Measurements from ENCODE around the gene ZNF384. TPM values are rescaled to one million over a fixed set of nuclear protein-coding genes. Genes with fewer than 3 reads are reported as not detected.

ZNF384 gene
- total and polyA plus RNA-seq, 10 of the 15 experiments (the other 5 are each of a cell fraction or from before 2014, with no cell fraction given): 0.46 to 81.5 (median 30.5) TPM

- WGBS (ENCODE audit: insufficient coverage, insufficient replicate concordance, low lambda C conversion rate, missing lambda C conversion rate): 80% methylated on average over 7 of the region's 7 CpGs
- peak overlapping the region; percentile 38 for H3K9ac ChIP-seq (ENCODE audit: control insufficient read depth, insufficient read depth, low read length)
- ChIA-PET RAD21 (ENCODE audit: unreplicated experiment) (interaction anchor here (3.0 to 3.3 kb wide), 2 partner anchors 28 to 36 kb away, joined by 27 to 45 read pairs; partner anchors contain the start of genes MLF2 and ZNF384), POLR2A (interaction anchor here (0.9 to 3.6 kb wide), 4 partner anchors 19 to 126 kb away, joined by 3 to 53 read pairs (median 24); partner anchors contain the start of genes CDCA3, MLF2, USP5 and ZNF384), SMC1A (ENCODE audit: uncharacterized antibody, unreplicated experiment) (interaction anchor here (0.7 to 3.1 kb wide), 6 partner anchors 9 to 99 kb away, joined by 3 to 31 read pairs (median 4); partner anchors contain the start of genes MLF2 and ZNF384), CTCF (interaction anchor here (0.8 to 3.5 kb wide), 5 partner anchors 28 to 123 kb away, joined by 3 to 28 read pairs (median 4); partner anchors contain the start of gene MLF2)
- intact Hi-C loops (cut with micrococcal nuclease; ENCODE audit: unreplicated experiment): no loop called here
- DNase-seq (ENCODE audit: low read depth, low spot score) (no peak), FAIRE-seq (no peak), ATAC-seq (no peak)
- BruUV-seq (replicated peaks): no TSS peak
- H3K27ac ChIP-seq (ENCODE audit: control insufficient read depth, insufficient read depth): no peak overlapping the region
- H3K27me3 ChIP-seq (replicated peaks in 1 of 2; ENCODE audit: control insufficient read depth in 2 of 2, insufficient read depth in 2 of 2, low read length in 1 of 2): no peaks in the 10 kb centered on the region
- H4K20me1 ChIP-seq (ENCODE audit: control insufficient read depth, insufficient read depth): no peaks in the 10 kb centered on the region
- in situ Hi-C loops (cut with MboI): no loop called here
- H3K4me3 ChIP-seq: peak overlapping the region; percentile 78
- no peak overlapping the region for H2AFZ ChIP-seq (ENCODE audit: control insufficient read depth, low read depth, low read length)
- H3K4me1 ChIP-seq (ENCODE audit: control insufficient read depth, insufficient read depth, low read length): no peaks in the 10 kb centered on the region; the same call in 1 of the 2 replicates
- H3K36me3 ChIP-seq (ENCODE audit: control insufficient read depth in 2 of 2, insufficient read depth in 2 of 2, low read length in 1 of 2): peaks cover 7 to 11% of the 10 kb centered on the region in 2 experiments; a peak in 3 of 4 replicates
- no peaks in the 10 kb centered on the region for H3K9me3 ChIP-seq (replicated peaks; ENCODE audit: control insufficient read depth, insufficient read depth, low read length)
- H3K79me2 ChIP-seq (ENCODE audit: control insufficient read depth, insufficient read depth, low read length): peaks cover 10% of the 10 kb centered on the region
- peak overlapping the region; percentile 72 for H3K4me2 ChIP-seq (ENCODE audit: control insufficient read depth, insufficient read depth)
- TF ChIP-seq YY1 (IDR thresholded peaks at IDR 0.05; ENCODE audit: low read depth, low read length) (no peak), E2F8 (IDR thresholded peaks at IDR 0.05; ENCODE audit: low read depth, partially characterized antibody) (no peak), CEBPB (IDR thresholded peaks at IDR 0.05; ENCODE audit: borderline replicate concordance in 1 of 2, low read depth in 2 of 2, low read length in 2 of 2) (no peak), POLR2AphosphoS5 (IDR thresholded peaks at IDR 0.05; ENCODE audit: low read length) (no peak), ASH2L (IDR thresholded peaks at IDR 0.05; ENCODE audit: borderline replicate concordance, low read depth) (no peak), TARDBP (IDR thresholded peaks at IDR 0.05; ENCODE audit: borderline replicate concordance) (no peak), SIX5 (IDR thresholded peaks at IDR 0.05; ENCODE audit: low read depth, low read length, severe bottlenecking) (no peak), ZNF217 (IDR thresholded peaks at IDR 0.05) (no peak), ZNF24 (IDR thresholded peaks at IDR 0.05) (no peak), E2F4 (IDR thresholded peaks at IDR 0.05; ENCODE audit: low read depth, low read length) (no peak), ZBTB4 (CRISPR knock-in tag; IDR thresholded peaks at IDR 0.05) (no peak), PKNOX1 (IDR thresholded peaks at IDR 0.05) (no peak)
- TF ChIP-seq, protein P1, sequence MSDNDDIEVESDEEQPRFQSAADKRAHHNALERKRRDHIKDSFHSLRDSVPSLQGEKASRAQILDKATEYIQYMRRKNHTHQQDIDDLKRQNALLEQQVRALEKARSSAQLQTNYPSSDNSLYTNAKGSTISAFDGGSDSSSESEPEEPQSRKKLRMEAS (IDR thresholded peaks at IDR 0.05; ENCODE audit: low read depth, low read length): no peak
Observed at GRCh38 chr12:6725350-6725749, 36.2 kb upstream of the ZNF384 start.
